ENCODE measurements around the gene FXYD5.

- TF ChIP-seq YY1 (IDR thresholded peaks at IDR 0.05; ENCODE audit: insufficient read depth, insufficient read length) (no peak), ZNF274 (IDR thresholded peaks at IDR 0.05; ENCODE audit: low read depth, low read length) (no peak)
Observed at GRCh38 chr19:35120898-35121297, 33.6 kb upstream of the FXYD5 start.
